Measurements from ENCODE around the gene HCST. TPM values are rescaled to one million over a fixed set of nuclear protein-coding genes. Genes with fewer than 3 reads are reported as not detected.

Gene HCST
- total and polyA plus RNA-seq, 2 of the 13 experiments (the other 11 are each of a cell fraction or from before 2014, with no cell fraction given) = 0.24 to 1.2 TPM

DNA sequence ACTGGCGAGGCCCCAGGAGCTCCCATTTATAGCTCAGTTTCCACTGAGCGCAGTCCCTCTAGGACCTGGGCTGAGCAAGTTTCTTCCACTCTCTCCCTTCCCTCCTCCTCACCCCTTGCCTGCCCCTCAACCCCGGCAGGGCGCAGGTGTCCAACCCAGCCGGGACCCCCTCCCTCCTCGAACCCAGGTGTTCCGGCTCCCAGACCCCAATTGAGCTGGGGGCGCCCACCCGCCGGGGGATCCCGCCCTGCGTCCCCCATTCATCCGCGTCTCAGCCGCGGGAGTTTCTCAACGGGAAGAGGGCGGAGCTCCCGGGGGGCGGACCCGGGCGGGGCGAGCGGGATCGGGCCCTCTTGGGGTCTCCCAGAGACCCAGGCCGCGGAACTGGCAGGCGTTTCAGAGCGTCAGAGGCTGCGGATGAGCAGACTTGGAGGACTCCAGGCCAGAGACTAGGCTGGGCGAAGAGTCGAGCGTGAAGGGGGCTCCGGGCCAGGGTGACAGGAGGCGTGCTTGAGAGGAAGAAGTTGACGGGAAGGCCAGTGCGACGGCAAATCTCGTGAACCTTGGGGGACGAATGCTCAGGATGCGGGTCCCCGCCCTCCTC, 45.7 kb upstream of the HCST start, which contains the start of gene KIRREL2:
TSS of gene KIRREL2 (plus strand) at position 366 of the 604 bp plus-strand sequence. CDS start at position 575, 209 bp downstream.
- Histone ChIP-seq H3K9ac (ENCODE audit: insufficient read depth, low read depth, low read length) (no peak within 1 kb of the TSS), H3K27ac (ENCODE audit: extremely low read length, insufficient read depth, low read length) (no peak within 1 kb of the TSS), H3K36me3 (replicated peaks in 1 of 2; ENCODE audit: control insufficient read depth in 1 of 2, insufficient read depth in 2 of 2, low read length in 2 of 2) (no peaks in the 10 kb centered on the region), H3K4me1 (ENCODE audit: insufficient read depth, low read length) (peaks cover 46% of the 10 kb centered on the region), H3K4me2 (ENCODE audit: low read depth, low read length) (peak within 1 kb of the TSS; percentile 61), H3K4me3 (replicated peaks in 1 of 3; ENCODE audit: insufficient read depth in 1 of 3, low read depth in 2 of 3, low read length in 3 of 3) (peak within 1 kb of the TSS; percentile 38 to 68 (median 52); a peak in 5 of 6 replicates), H4K20me1 (ENCODE audit: insufficient read depth, low read length) (0 out of 2 replicates have a peak, but pooled peaks cover 3% of the 10 kb centered on the region), H3K27me3 (ENCODE audit: control insufficient read depth in 1 of 2, insufficient read depth in 2 of 2, low read length in 2 of 2) (peaks cover 11 to 61% of the 10 kb centered on the region in 2 experiments), H3K79me2 (ENCODE audit: insufficient read depth, low read length) (no peaks in the 10 kb centered on the region), H2AFZ (ENCODE audit: low read length) (no peak within 1 kb of the TSS), H3K9me3 (ENCODE audit: low read length) (no peaks in the 10 kb centered on the region)
- WGBS (ENCODE audit: low lambda C conversion rate) = 15% methylated on average over 20 of the region's 42 CpGs
- ATAC-seq (0 out of 3 replicates have a peak, but pooled peaks have one; percentile 8), FAIRE-seq (no peak), DNase-seq (ENCODE audit: low spot score) (no peak)
- in situ Hi-C loops (cut with HindIII; ENCODE audit: extremely low pct_ligation_motif_present, low pct_unique_long_range_greater_than_20kb) = no loop called here
- TF ChIP-seq, protein P1, sequence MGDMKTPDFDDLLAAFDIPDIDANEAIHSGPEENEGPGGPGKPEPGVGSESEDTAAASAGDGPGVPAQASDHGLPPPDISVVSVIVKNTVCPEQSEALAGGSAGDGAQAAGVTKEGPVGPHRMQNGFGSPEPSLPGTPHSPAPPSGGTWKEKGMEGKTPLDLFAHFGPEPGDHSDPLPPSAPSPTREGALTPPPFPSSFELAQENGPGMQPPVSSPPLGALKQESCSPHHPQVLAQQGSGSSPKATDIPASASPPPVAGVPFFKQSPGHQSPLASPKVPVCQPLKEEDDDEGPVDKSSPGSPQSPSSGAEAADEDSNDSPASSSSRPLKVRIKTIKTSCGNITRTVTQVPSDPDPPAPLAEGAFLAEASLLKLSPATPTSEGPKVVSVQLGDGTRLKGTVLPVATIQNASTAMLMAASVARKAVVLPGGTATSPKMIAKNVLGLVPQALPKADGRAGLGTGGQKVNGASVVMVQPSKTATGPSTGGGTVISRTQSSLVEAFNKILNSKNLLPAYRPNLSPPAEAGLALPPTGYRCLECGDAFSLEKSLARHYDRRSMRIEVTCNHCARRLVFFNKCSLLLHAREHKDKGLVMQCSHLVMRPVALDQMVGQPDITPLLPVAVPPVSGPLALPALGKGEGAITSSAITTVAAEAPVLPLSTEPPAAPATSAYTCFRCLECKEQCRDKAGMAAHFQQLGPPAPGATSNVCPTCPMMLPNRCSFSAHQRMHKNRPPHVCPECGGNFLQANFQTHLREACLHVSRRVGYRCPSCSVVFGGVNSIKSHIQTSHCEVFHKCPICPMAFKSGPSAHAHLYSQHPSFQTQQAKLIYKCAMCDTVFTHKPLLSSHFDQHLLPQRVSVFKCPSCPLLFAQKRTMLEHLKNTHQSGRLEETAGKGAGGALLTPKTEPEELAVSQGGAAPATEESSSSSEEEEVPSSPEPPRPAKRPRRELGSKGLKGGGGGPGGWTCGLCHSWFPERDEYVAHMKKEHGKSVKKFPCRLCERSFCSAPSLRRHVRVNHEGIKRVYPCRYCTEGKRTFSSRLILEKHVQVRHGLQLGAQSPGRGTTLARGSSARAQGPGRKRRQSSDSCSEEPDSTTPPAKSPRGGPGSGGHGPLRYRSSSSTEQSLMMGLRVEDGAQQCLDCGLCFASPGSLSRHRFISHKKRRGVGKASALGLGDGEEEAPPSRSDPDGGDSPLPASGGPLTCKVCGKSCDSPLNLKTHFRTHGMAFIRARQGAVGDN (CRISPR knock-in tag; IDR thresholded peaks at IDR 0.05) = peak; percentile 31; the same call in 1 of the 2 replicates
- 0 out of 2 replicates have a peak, but pooled peaks have one; percentile 11 for TF ChIP-seq ZNF777 (CRISPR knock-in tag; IDR thresholded peaks at IDR 0.05)
- TF ChIP-seq, protein P2, sequence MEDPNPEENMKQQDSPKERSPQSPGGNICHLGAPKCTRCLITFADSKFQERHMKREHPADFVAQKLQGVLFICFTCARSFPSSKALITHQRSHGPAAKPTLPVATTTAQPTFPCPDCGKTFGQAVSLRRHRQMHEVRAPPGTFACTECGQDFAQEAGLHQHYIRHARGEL (CRISPR knock-in tag; IDR thresholded peaks at IDR 0.05) = no peak
- TF ChIP-seq, protein P3, sequence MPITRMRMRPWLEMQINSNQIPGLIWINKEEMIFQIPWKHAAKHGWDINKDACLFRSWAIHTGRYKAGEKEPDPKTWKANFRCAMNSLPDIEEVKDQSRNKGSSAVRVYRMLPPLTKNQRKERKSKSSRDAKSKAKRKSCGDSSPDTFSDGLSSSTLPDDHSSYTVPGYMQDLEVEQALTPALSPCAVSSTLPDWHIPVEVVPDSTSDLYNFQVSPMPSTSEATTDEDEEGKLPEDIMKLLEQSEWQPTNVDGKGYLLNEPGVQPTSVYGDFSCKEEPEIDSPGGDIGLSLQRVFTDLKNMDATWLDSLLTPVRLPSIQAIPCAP (CRISPR knock-in tag; IDR thresholded peaks at IDR 0.05; ENCODE audit: low read depth) = no peak
- POLR2A ChIA-PET = no interaction called here
- CTCF ChIA-PET (ENCODE audit: low intra/inter-chr PET ratio, low total read pairs) = no interaction called here
- no TSS peak for BruUV-seq (replicated peaks)
- intact Hi-C loops (cut with micrococcal nuclease; ENCODE audit: unreplicated experiment) = no loop called here
